Measurements from ENCODE around the gene CRACDL. TPM values are rescaled to one million over a fixed set of nuclear protein-coding genes. Genes with fewer than 3 reads are reported as not detected.

Gene CRACDL
- total and polyA plus RNA-seq, 2 donors (not counting 3 experiments of a cell fraction or from before 2014, with no cell fraction given): 0.92 to 6.3 TPM

DNA sequence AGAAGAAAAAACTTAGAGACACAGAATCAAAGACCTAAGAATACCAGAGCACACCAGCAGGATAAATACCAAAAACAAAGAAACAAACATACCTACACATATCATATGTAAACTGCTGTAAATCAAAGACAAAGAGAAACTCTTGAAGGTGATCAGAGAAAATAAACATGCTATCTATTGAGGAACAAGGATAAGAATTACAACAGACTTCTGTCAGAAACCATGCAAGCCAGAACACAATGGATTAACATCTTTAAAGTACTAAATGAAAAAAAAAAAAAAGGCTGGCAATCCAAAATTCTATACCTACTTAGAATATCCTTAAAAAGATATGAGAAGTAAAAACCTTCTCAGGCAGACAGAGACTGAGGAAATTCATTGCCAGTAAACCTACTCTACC lies 153.5 kb downstream of the CRACDL start:
- H3K27me3 ChIP-seq (ENCODE audit: control insufficient read depth in 2 of 2, insufficient read depth in 2 of 2, low read length in 2 of 2): no peaks in the 10 kb centered on the region
- no peaks in the 10 kb centered on the region for H4K20me1 ChIP-seq (replicated peaks; ENCODE audit: control insufficient read depth, extremely low read depth, insufficient read depth, low read length)
- no TSS peak for BruUV-seq (replicated peaks)
- no peaks in the 10 kb centered on the region for H3K4me1 ChIP-seq (ENCODE audit: control insufficient read depth, extremely low read depth, insufficient read depth, low read length)
- ChIA-PET POLR2A (no interaction called here), CTCF (interaction anchor here (1.5 kb wide), 1 partner anchor 14 kb away, joined by 4 read pairs; no protein-coding TSS in a partner anchor)
- dilution Hi-C loops (cut with MboI; ENCODE audit: extremely low pct_ligation_motif_present, low sequenced_read_pairs): no loop called here
- H3K27ac ChIP-seq (ENCODE audit: insufficient read depth, low read depth, low read length): no peak overlapping the region
- TF ChIP-seq, protein P1, sequence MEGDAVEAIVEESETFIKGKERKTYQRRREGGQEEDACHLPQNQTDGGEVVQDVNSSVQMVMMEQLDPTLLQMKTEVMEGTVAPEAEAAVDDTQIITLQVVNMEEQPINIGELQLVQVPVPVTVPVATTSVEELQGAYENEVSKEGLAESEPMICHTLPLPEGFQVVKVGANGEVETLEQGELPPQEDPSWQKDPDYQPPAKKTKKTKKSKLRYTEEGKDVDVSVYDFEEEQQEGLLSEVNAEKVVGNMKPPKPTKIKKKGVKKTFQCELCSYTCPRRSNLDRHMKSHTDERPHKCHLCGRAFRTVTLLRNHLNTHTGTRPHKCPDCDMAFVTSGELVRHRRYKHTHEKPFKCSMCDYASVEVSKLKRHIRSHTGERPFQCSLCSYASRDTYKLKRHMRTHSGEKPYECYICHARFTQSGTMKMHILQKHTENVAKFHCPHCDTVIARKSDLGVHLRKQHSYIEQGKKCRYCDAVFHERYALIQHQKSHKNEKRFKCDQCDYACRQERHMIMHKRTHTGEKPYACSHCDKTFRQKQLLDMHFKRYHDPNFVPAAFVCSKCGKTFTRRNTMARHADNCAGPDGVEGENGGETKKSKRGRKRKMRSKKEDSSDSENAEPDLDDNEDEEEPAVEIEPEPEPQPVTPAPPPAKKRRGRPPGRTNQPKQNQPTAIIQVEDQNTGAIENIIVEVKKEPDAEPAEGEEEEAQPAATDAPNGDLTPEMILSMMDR (IDR thresholded peaks at IDR 0.05; ENCODE audit: extremely low read depth in 1 of 2, insufficient read depth in 1 of 2, low read depth in 1 of 2, low read length in 2 of 2): no peak
- TF ChIP-seq FOS (IDR thresholded peaks at IDR 0.05; ENCODE audit: borderline replicate concordance, insufficient read depth, low read length): no peak
- TF ChIP-seq JUN (IDR thresholded peaks at IDR 0.05; ENCODE audit: borderline replicate concordance, insufficient read depth, insufficient read length, low read depth): no peak
- no peak for TF ChIP-seq POLR2A (IDR thresholded peaks at IDR 0.05; ENCODE audit: low read depth, low read length)
- no peak for TF ChIP-seq GATA2 (IDR thresholded peaks at IDR 0.05; ENCODE audit: insufficient read depth, insufficient read length, low read depth, low read length)
- TF ChIP-seq, protein P2, sequence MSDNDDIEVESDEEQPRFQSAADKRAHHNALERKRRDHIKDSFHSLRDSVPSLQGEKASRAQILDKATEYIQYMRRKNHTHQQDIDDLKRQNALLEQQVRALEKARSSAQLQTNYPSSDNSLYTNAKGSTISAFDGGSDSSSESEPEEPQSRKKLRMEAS (IDR thresholded peaks at IDR 0.05; ENCODE audit: insufficient read depth, insufficient read length): no peak
- no peak for TF ChIP-seq POLR2AphosphoS5 (IDR thresholded peaks at IDR 0.05; ENCODE audit: insufficient read depth, low read depth, low read length)
- TF ChIP-seq EZH2 (IDR thresholded peaks at IDR 0.05; ENCODE audit: borderline replicate concordance, low read depth, low read length, severe bottlenecking): no peak
- TF ChIP-seq MYC (IDR thresholded peaks at IDR 0.05; ENCODE audit: low read depth, low read length): no peak
- DNase-seq (ENCODE audit: low read depth, low spot score) (no peak), FAIRE-seq (no peak)
- H3K4me3 ChIP-seq (replicated peaks in 1 of 3; ENCODE audit: insufficient read depth in 1 of 3, low read depth in 1 of 3, low read length in 3 of 3): no peak overlapping the region
- no peak overlapping the region for H2AFZ ChIP-seq (ENCODE audit: low read depth, low read length)
- H3K79me2 ChIP-seq (ENCODE audit: control insufficient read depth, insufficient read depth, low read length): no peaks in the 10 kb centered on the region
- no peak overlapping the region for H3K4me2 ChIP-seq (ENCODE audit: insufficient read depth, low read length)
- intact Hi-C loops (cut with micrococcal nuclease): no loop called here
- no peaks in the 10 kb centered on the region for H3K9me1 ChIP-seq (replicated peaks; ENCODE audit: control insufficient read depth, extremely low read depth, insufficient read depth, low read length)
- H3K36me3 ChIP-seq (ENCODE audit: control insufficient read depth in 2 of 2, extremely low read depth in 1 of 2, insufficient read depth in 2 of 2, low read length in 2 of 2): no peaks in the 10 kb centered on the region
- H3K9ac ChIP-seq (replicated peaks; ENCODE audit: extremely low read depth, insufficient read depth, low read length): no peak overlapping the region
- H3K9me3 ChIP-seq (replicated peaks; ENCODE audit: control insufficient read depth, insufficient read depth, low read length): no peaks in the 10 kb centered on the region
